HepG2 (cell line): Measurements from ENCODE around the gene PYY. TPM values are rescaled to one million over a fixed set of nuclear protein-coding genes. Genes with fewer than 3 reads are reported as not detected.

Experiments
- ATAC-seq: fragments of 200-7000 bp; cut with Tn5 transposase; 3 replicates; pipeline ENCODE4 v1.9.1; 2020; ENCODE audit warnings: mild to moderate bottlenecking, moderate library complexity
- BruUV-seq: library from RNA; stranded (reverse); fragments of 400-500 nt; replicated peaks from 2 replicates; lab custom pipeline; 2021; lab: Mats Ljungman, UMichigan
- CTCF ChIA-PET: fragments of 300-600 bp; formaldehyde crosslinking; extraction: SDS; loops from one replicate; lab custom pipeline; 2021; ENCODE audit warnings: low total read pairs, inconsistent platforms, low intra/inter-chr PET ratio; lab: Yijun Ruan, JAX
- POLR2A ChIA-PET: fragments of 350-600 bp; sonication (Branson Sonifier 250); formaldehyde crosslinking; loops from one replicate; lab custom pipeline; 2020; ENCODE audit warnings: antibody characterized with exemption, inconsistent platforms; lab: Yijun Ruan, JAX
- DNase-seq: peaks from one replicate; pipeline ENCODE4 v3.0.0-alpha.2; 2015; ENCODE audit warnings: low spot score
- FAIRE-seq: peaks from 3 replicates; lab custom pipeline; 2011; peaks lifted over from hg19 to GRCh38; lab: Jason Lieb, UNC
- H2AFZ ChIP-seq: one replicate; pipeline ENCODE4 v1.6.1; 2011; ENCODE audit warnings: low read length, inconsistent platforms
- H3K27ac ChIP-seq: fragments of 300-600 bp; 3 replicates; pipeline ENCODE4 v1.8.0; 2011; ENCODE audit warnings: mixed run types, mild to moderate bottlenecking, mixed read lengths, low read length, inconsistent platforms; ENCODE audit not compliant: insufficient read depth; ENCODE audit errors: extremely low read length
- H3K27me3 ChIP-seq, 2 experiments: fragments of 200-600 bp in 1 of 2; 2 replicates in 1 of 2; 3 replicates in 1 of 2; pipeline versions ENCODE4 v1.6.0 to v1.8.0; 2011; ENCODE audit warnings: low read length in 2 of 2, mild to moderate bottlenecking in 2 of 2, moderate library complexity in 2 of 2, inconsistent platforms in 1 of 2; ENCODE audit not compliant: insufficient read depth in 2 of 2, control insufficient read depth in 1 of 2
- H3K36me3 ChIP-seq, 2 experiments: fragments of 200-600 bp in 1 of 2; replicated peaks in 1 of 2; 2 replicates in 1 of 2; 3 replicates in 1 of 2; pipeline versions ENCODE4 v1.5.1 to v1.8.0; 2011; ENCODE audit warnings: low read length in 2 of 2, inconsistent platforms in 1 of 2; ENCODE audit not compliant: insufficient read depth in 2 of 2, control insufficient read depth in 1 of 2
- H3K4me1 ChIP-seq: 2 replicates; pipeline ENCODE4 v1.5.1; 2012; ENCODE audit warnings: low read length, inconsistent platforms; ENCODE audit not compliant: insufficient read depth
- H3K4me2 ChIP-seq: 2 replicates; pipeline ENCODE4 v1.6.0; 2011; ENCODE audit warnings: low read depth, low read length, inconsistent platforms
- H3K4me3 ChIP-seq, 3 experiments: fragments of 200-600 bp in 1 of 3; sonication (generic), shearing (Covaris generic) in 1 of 3; replicated peaks in 1 of 3; 2 replicates each; pipeline ENCODE4 v1.5.1; 2011 to 2016; ENCODE audit warnings: low read length in 3 of 3, inconsistent platforms in 2 of 3, low read depth in 2 of 3, mild to moderate bottlenecking in 2 of 3, control low read depth in 1 of 3, mixed read lengths in 1 of 3; ENCODE audit not compliant: insufficient read depth in 1 of 3
- H3K79me2 ChIP-seq: one replicate; pipeline ENCODE4 v1.6.1; 2011; ENCODE audit warnings: low read length, inconsistent platforms; ENCODE audit not compliant: insufficient read depth
- H3K9ac ChIP-seq: 2 replicates; pipeline ENCODE4 v1.6.0; 2011; ENCODE audit warnings: mild to moderate bottlenecking, low read depth, low read length, inconsistent platforms; ENCODE audit not compliant: insufficient read depth
- H3K9me3 ChIP-seq: 2 replicates; pipeline ENCODE4 v1.5.1; 2012; ENCODE audit warnings: mild to moderate bottlenecking, low read length
- H4K20me1 ChIP-seq: 2 replicates; pipeline ENCODE4 v1.6.0; 2011; ENCODE audit warnings: inconsistent platforms, mild to moderate bottlenecking, low read length, moderate library complexity; ENCODE audit not compliant: insufficient read depth
- BCL6 ChIP-seq: IDR thresholded peaks from 2 replicates; pipeline ENCODE4 v1.6.1; 2016; ENCODE audit warnings: missing genetic modification reagents, missing compliant biosample characterization
- EP300 ChIP-seq, 3 experiments: sonication (generic) in 1 of 3; formaldehyde crosslinking in 1 of 3; IDR thresholded peaks; 2 replicates each; pipeline versions ENCODE4 v1.5.1 to v1.6.1; 2011 to 2020; ENCODE audit warnings: low read depth in 2 of 3, low read length in 2 of 3, borderline replicate concordance in 1 of 3, improper control_type of control experiment in 1 of 3, mild to moderate bottlenecking in 1 of 3, missing genetic modification reagents in 1 of 3, moderate library complexity in 1 of 3
- HDAC2 ChIP-seq: sonication (generic); formaldehyde crosslinking; IDR thresholded peaks from 2 replicates; pipeline ENCODE4 v1.4.0; 2020; ENCODE audit warnings: missing genetic modification reagents
- KDM4B ChIP-seq: sonication (generic); formaldehyde crosslinking; IDR thresholded peaks from 2 replicates; pipeline ENCODE4 v1.4.0; 2020; ENCODE audit warnings: missing genetic modification reagents
- LCORL ChIP-seq, 2 experiments: fragments of 450-650 bp in 1 of 2; sonication (generic) in 1 of 2; formaldehyde crosslinking in 1 of 2; IDR thresholded peaks; 2 replicates each; pipeline versions ENCODE4 v1.5.0 to v1.6.1; 2017 to 2020; ENCODE audit warnings: antibody characterized with exemption in 1 of 2, missing genetic modification reagents in 1 of 2
- MTF2 ChIP-seq: sonication (generic); formaldehyde crosslinking; IDR thresholded peaks from 2 replicates; pipeline ENCODE4 v1.5.0; 2020; ENCODE audit warnings: missing genetic modification reagents, borderline replicate concordance
- THAP11 ChIP-seq: IDR thresholded peaks from 2 replicates; pipeline ENCODE4 v1.6.1; 2016; ENCODE audit warnings: missing biosample characterization, missing genetic modification reagents
- ZNF326 ChIP-seq: sonication (generic); formaldehyde crosslinking; IDR thresholded peaks from 2 replicates; pipeline ENCODE4 v1.4.0; 2020; ENCODE audit warnings: missing genetic modification reagents, borderline replicate concordance
- ZNF460 ChIP-seq: sonication (generic); formaldehyde crosslinking; IDR thresholded peaks from 2 replicates; pipeline ENCODE4 v1.5.1; 2020; ENCODE audit warnings: missing genetic modification reagents, mild to moderate bottlenecking, borderline replicate concordance
- ZNF777 ChIP-seq: sonication (generic); formaldehyde crosslinking; IDR thresholded peaks from 2 replicates; pipeline ENCODE4 v1.4.0; 2020; ENCODE audit warnings: missing genetic modification reagents
- ZSCAN29 ChIP-seq: sonication (generic); formaldehyde crosslinking; conservative IDR thresholded peaks from 2 replicates; pipeline ENCODE4 v1.4.0; 2020; ENCODE audit warnings: mild to moderate bottlenecking, missing genetic modification reagents
- WGBS: methylation state at CpG from one replicate; pipeline ENCODE4 v1.1.6; 2017; ENCODE audit warnings: low lambda C conversion rate; 5-methylcytosine and 5-hydroxymethylcytosine counted together
- in situ Hi-C: cut with HindIII; loops from 2 replicates; pipeline ENCODE4 v1.10.0; 2017; ENCODE audit warnings: low pct_unique_long_range_greater_than_20kb; ENCODE audit not compliant: extremely low pct_ligation_motif_present
- intact Hi-C: fragments of 100-400 bp; cut with micrococcal nuclease; formaldehyde crosslinking; loops from one replicate; pipeline ENCODE4 v1.10.0; 2022; ENCODE audit not compliant: unreplicated experiment
- polyA plus RNA-seq, 8 experiments: library from polyadenylated mRNA; depleted of rRNA in 3 of 8; stranded (reverse) in 7 of 8; unstranded in 1 of 8; fragments of >200 nt; fragmentation: Illumina TruSeq in 4 of 8; extraction: Trizol in 4 of 8; gene quantifications; 2 replicates each; pipeline versions ENCODE4 v1.2.1 to v1.2.3, GENCODE V29; 2011 to 2016; ENCODE audit warnings: low read depth in 4 of 8, missing spikeins in 1 of 8, mixed read lengths in 1 of 8; ENCODE audit not compliant: insufficient read depth in 1 of 8
- total RNA-seq, 5 experiments: library from RNA; depleted of rRNA; stranded (reverse); fragments of >200 nt; fragmentation: Illumina TruSeq; extraction: Trizol; gene quantifications; 2 replicates each; pipeline ENCODE4 v1.2.3, GENCODE V29; 2016; ENCODE audit warnings: low read depth in 1 of 5
- TF ChIP-seq, protein P1 (sequence below): IDR thresholded peaks from 2 replicates; pipeline ENCODE4 v1.6.1; 2016; ENCODE audit warnings: mild to moderate bottlenecking, missing biosample characterization, missing genetic modification reagents

The PYY gene
- total and polyA plus RNA-seq, 2 of the 13 experiments (the other 11 are each of a cell fraction or from before 2014, with no cell fraction given) = 0.25 TPM; not detected in 1

DNA sequence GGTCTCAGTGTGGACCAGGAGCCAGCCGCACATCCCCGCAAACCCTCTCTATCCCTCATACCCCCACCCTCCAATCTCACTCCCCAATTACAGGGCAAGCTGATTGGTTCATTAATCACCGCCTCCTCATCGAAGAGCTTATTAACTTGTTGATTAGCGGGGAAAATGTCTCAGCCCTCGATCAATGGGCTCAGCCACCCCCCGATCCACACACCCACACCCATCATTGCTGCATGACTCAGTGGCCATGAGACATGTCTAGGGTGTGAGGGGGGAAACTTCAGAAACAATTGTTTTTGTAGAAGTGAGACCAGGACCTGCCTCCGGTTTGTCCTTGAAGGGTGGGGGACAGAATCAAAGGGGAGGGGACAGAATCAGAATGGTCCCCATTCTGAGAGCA, 2.5 kb upstream of the PYY start:
- intact Hi-C loops = no loop called here
- no peak for ATAC-seq
- WGBS = 39% methylated on average over 8 of the region's 8 CpGs

DNA sequence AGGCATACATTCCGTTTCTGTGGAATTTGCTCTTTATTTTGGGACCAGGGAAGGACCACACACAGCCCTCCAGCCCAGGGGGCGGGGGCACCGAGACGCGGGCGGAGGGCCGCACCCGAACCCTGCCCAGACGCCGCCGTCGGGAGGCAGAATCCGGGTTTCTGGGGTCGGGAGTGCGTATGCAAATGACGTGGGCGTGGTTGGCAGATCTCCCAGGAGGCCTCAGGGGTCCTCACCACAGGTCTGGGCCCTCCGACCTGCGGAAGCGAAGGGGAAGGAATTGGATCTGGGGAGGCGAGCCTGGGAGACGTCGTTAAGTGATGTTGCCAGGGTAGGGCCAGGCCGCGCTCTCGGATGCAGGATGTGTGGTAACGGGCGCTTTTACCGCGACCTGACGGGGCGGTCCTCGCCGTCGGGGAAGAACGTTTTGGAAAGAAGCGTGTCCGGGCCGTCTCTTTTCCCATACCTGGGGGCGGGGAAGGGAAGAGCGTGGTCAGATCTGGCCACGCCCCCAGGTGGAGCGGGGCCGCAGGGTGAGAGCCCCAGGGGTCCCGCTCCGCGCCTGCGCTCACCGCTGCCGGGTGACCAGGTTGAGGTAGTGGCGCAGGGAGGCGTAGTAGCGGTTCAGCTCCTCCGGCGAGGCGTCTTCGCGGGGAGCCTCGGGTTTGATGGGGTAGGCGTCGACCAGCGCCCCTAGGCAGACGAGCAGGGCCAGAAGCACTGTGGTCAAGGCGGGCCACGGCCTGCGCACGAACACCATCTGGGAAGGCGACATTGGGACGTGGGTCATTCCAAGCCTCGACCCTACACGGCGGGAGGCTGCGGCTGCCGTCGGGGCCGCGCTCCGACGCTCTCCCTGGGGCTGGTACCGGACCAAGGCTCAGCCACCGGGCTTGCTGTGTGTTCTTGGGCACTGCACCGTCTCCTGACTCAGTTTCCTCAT, 745 bp downstream of the PYY start:
- no peaks in the 10 kb centered on the region for H3K79me2 ChIP-seq
- in situ Hi-C loops = no loop called here
- intact Hi-C loops = no loop called here
- no peaks in the 10 kb centered on the region for H3K36me3 ChIP-seq
- ATAC-seq (peak; percentile 12), FAIRE-seq (no peak), DNase-seq (no peak)
- H3K4me3 ChIP-seq = peak overlapping the region in 1 of 3 experiments; percentile 30; a peak in 1 of 6 replicates
- peaks cover 14% of the 10 kb centered on the region for H3K4me1 ChIP-seq
- no TSS peak for BruUV-seq
- ChIA-PET CTCF (no interaction called here), POLR2A (no interaction called here)
- peaks cover 26 to 86% of the 10 kb centered on the region in 2 experiments for H3K27me3 ChIP-seq
- no peak overlapping the region for H3K9ac ChIP-seq
- peak overlapping the region; percentile 56 for H3K4me2 ChIP-seq
- H4K20me1 ChIP-seq = no peaks in the 10 kb centered on the region
- no peaks in the 10 kb centered on the region for H3K9me3 ChIP-seq
- no peak overlapping the region for H3K27ac ChIP-seq
- no peak overlapping the region for H2AFZ ChIP-seq
- 26% methylated on average over 41 of the region's 82 CpGs for WGBS
- TF ChIP-seq MTF2 (CRISPR knock-in tag) (peak; percentile 31; the same call in 1 of the 2 replicates), THAP11 (no peak), EP300 (IDR thresholded peaks at IDR 0.05; ENCODE audit: low read depth in 2 of 2, low read length in 2 of 2) (no peak), EP300 (CRISPR knock-in tag; IDR thresholded peaks at IDR 0.05; ENCODE audit: borderline replicate concordance) (no peak), HDAC2 (CRISPR knock-in tag) (no peak), ZSCAN29 (CRISPR knock-in tag) (no peak), ZNF326 (no peak), ZNF777 (CRISPR knock-in tag) (peak; percentile 83), ZNF460 (CRISPR knock-in tag) (no peak)
- TF ChIP-seq, protein P1, sequence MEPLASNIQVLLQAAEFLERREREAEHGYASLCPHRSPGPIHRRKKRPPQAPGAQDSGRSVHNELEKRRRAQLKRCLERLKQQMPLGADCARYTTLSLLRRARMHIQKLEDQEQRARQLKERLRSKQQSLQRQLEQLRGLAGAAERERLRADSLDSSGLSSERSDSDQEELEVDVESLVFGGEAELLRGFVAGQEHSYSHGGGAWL (CRISPR knock-in tag) = no peak

More for the DNA sequence above, 2.5 kb upstream of the PYY start:
- H3K9me3 ChIP-seq = no peaks in the 10 kb centered on the region
- FAIRE-seq = no peak
- TF ChIP-seq BCL6 (CRISPR knock-in tag) = no peak
- no peak for TF ChIP-seq KDM4B (CRISPR knock-in tag)
- TF ChIP-seq LCORL (IDR thresholded peaks at IDR 0.05) = no peak
- TF ChIP-seq LCORL (CRISPR knock-in tag; IDR thresholded peaks at IDR 0.05) = no peak
- TF ChIP-seq, all 625 proteins: peak for 0
- H4K20me1 ChIP-seq = no peaks in the 10 kb centered on the region
- no peak for DNase-seq
- H3K9ac ChIP-seq = no peak overlapping the region
- BruUV-seq = no TSS peak
- peaks cover 14% of the 10 kb centered on the region for H3K4me1 ChIP-seq
- H3K79me2 ChIP-seq = no peaks in the 10 kb centered on the region
- no peak overlapping the region for H3K4me2 ChIP-seq
- no peak overlapping the region for H3K27ac ChIP-seq
- CTCF ChIA-PET = no interaction called here
- H3K36me3 ChIP-seq = no peaks in the 10 kb centered on the region
- POLR2A ChIA-PET = no interaction called here
- no peak overlapping the region for H2AFZ ChIP-seq
- H3K27me3 ChIP-seq = peaks cover 17 to 83% of the 10 kb centered on the region in 2 experiments; a peak in 4 of 5 replicates
- in situ Hi-C loops = no loop called here
- H3K4me3 ChIP-seq = no peak overlapping the region
